Measurements from ENCODE around the gene SLC27A3. TPM values are rescaled to one million over a fixed set of nuclear protein-coding genes. Genes with fewer than 3 reads are reported as not detected.

The SLC27A3 gene
- total RNA-seq, result 11.3 and 19.6 TPM in 2 replicates

DNA sequence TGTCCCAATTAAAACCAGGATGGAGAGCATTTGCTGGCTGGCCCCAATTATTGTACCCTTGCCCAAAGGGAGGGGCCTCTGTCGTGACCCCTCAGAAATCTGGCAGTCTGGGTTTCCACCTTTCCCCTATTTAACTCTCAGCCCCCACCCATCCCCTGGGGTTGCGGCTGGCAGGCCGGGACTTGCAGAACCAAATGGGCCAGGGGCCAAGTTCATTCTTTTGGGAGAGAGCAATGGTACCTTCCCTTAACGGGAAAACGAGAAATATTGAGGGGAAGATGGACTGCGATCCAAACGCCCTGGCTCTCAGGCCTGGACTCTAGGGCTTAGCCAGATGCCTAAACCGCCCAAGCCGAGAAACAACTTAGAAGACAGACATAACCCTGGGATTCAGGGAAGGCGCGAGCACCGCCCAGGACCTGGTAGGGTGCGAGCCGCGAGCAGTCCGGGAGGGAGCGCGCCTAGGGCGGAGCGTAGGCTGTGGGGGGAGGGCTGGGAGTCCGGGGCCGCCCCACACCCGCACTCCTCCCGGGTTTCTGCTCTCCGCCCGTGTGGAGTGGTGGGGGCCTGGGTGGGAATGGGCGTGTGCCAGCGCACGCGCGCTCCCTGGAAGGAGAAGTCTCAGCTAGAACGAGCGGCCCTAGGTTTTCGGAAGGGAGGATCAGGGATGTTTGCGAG lies at the start of gene SLC27A3:
Gene SLC27A3 (plus strand): TSS at position 628 of the 678 bp plus-strand sequence. CDS start 91 bp downstream, outside the sequence.

DNA sequence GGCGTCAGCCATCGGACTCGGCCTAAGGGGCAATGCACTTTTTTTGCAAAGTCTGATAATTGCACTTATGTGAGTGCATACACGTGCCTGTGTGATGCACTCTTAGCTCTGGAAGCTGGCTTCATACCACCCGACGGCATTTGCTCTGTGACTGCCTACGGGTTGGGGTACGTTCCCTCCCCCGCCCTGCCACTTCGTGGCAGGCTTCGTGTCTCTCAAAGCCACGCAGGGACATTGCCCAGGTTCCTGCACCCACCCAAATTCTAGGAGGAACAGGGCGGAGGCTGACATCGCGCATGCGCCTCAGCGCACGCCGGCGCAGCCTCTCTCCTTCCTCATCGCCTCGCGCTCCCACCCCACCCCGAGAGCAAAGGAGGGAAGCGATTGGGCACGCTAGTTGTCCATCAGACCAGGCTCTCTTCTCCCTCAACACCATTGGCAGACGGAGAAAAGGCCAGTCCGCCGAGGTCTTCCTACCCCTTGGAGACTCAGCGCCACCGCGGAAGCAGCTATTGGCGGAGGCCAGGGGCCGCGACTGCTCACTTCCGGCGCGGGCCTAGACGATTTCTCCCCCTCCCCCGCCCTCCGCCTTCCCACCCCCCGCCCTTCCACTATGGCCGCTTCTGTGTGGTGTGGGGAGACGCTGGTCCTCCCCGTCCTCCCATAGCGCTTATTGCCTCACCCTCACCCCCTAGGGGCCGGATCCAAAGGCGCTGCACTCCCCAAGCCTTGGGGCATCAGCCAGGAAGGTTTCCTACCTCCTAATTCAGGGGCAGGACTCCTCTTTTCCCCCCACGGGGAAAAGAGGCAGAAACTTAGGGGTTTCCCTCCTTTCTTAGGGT lies 47.5 kb upstream of the SLC27A3 start, which contains the start of gene INTS3:
Gene INTS3 (plus strand): TSS at position 588 of the 842 bp plus-strand sequence. CDS start 585 bp downstream, outside the sequence.

Other genes with a start within 250 kb of the SLC27A3 start
- 2,657 and 2,815 TPM in 2 replicates for gene S100A6, start 239.4 kb upstream of the SLC27A3 start, total RNA-seq
- 0.49 TPM in 1 of 2 replicates, not detected in the other for gene S100A5, start 234.5 kb upstream of the SLC27A3 start, total RNA-seq
- 45.3 and 57.0 TPM in 2 replicates for gene S100A4, start 229.6 kb upstream of the SLC27A3 start, total RNA-seq
- 4.6 and 9.0 TPM in 2 replicates for gene S100A3, start 226.1 kb upstream of the SLC27A3 start, total RNA-seq
- 5,324 and 7,203 TPM in 2 replicates for gene S100A2, start 209.6 kb upstream of the SLC27A3 start, total RNA-seq
- gene S100A16, start 162.3 kb upstream of the SLC27A3 start, total RNA-seq, result 1,881 and 1,940 TPM in 2 replicates
- 1,909 and 2,185 TPM in 2 replicates for gene S100A14, start 159.1 kb upstream of the SLC27A3 start, total RNA-seq
- gene S100A13, start 147.9 kb upstream of the SLC27A3 start, total RNA-seq, result 124 and 160 TPM in 2 replicates
- gene S100A1, start 147.0 kb upstream of the SLC27A3 start, total RNA-seq, result not detected in 2 replicates
- gene CHTOP, start 141.3 kb upstream of the SLC27A3 start, total RNA-seq, result 43.7 and 46.6 TPM in 2 replicates
- gene SNAPIN, start 116.7 kb upstream of the SLC27A3 start, total RNA-seq, result 56.8 and 62.6 TPM in 2 replicates
- gene ILF2, start 104.4 kb upstream of the SLC27A3 start, total RNA-seq, result 208 and 209 TPM in 2 replicates
- not detected in 2 replicates for gene NPR1, start 96.7 kb upstream of the SLC27A3 start, total RNA-seq
- gene INTS3, start 47.4 kb upstream of the SLC27A3 start, total RNA-seq, result 22.5 and 25.0 TPM in 2 replicates
- 4.2 and 8.8 TPM in 2 replicates for gene GATAD2B, start 147.6 kb downstream of the SLC27A3 start, total RNA-seq
- 16.4 and 17.9 TPM in 2 replicates for gene DENND4B, start 171.3 kb downstream of the SLC27A3 start, total RNA-seq
- gene CRTC2, start 183.2 kb downstream of the SLC27A3 start, total RNA-seq, result 11.1 and 15.9 TPM in 2 replicates
- gene SLC39A1, start 188.1 kb downstream of the SLC27A3 start, total RNA-seq, result 92.6 and 96.6 TPM in 2 replicates
- 9.4 and 12.8 TPM in 2 replicates for gene CREB3L4, start 192.5 kb downstream of the SLC27A3 start, total RNA-seq
- 191 and 223 TPM in 2 replicates for gene JTB, start 202.3 kb downstream of the SLC27A3 start, total RNA-seq
- 23.6 and 34.6 TPM in 2 replicates for gene RAB13, start 210.9 kb downstream of the SLC27A3 start, total RNA-seq
- 2,325 and 2,353 TPM in 2 replicates for gene RPS27, start 215.4 kb downstream of the SLC27A3 start, total RNA-seq

Measured in airway epithelial cell (primary cell).